ENCODE results near the gene KLRC4. TPM values are rescaled to one million over a fixed set of nuclear protein-coding genes. Genes with fewer than 3 reads are reported as not detected.
"Not testable (repeated sequence)": the region's sequence is repeated elsewhere in the genome, so short reads cannot be mapped to it uniquely, and the experiment has no call there.

KLRC4 gene
- total and polyA plus RNA-seq, 2 of the 8 experiments (the other 6 are each of a cell fraction or from before 2014, with no cell fraction given) = not detected

DNA sequence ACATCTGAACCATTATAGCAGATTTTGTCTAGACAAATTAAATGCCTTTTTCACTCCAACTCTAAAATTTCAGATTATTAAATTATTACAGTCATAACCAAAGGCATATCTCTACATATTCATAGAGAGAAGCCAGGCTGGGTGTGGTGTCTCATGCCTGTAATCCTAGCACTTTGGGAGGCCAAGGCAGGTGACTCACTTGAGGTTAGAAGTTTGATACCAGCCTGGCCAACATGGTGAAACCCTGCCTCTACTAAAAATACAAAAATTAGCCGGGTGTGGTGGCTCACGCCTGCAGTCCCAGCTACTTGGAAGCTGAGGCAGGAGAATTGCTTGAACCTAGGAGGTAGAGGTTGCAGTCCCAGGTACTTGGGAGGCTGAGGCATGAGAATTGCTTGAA, 30.8 kb downstream of the KLRC4 start:
- 100% methylated on average over 1 of the region's 2 CpGs; no CpG with 5 or more reads in 1 of the 2 experiments for WGBS, 2 experiments (ENCODE audit: extremely low coverage in 1 of 2, insufficient coverage in 1 of 2, insufficient read length in 1 of 2, insufficient replicate concordance in 2 of 2, low coverage in 1 of 2, low lambda C conversion rate in 2 of 2, missing lambda C conversion rate in 1 of 2)
- H3K27me3 ChIP-seq (replicated peaks in 1 of 4; ENCODE audit: control insufficient read depth in 3 of 4, extremely low read depth in 1 of 4, insufficient read depth in 3 of 4, low read length in 3 of 4); POLR2A ChIA-PET (ENCODE audit: partially characterized antibody): not testable (repeated sequence)

More for the DNA sequence above, 30.8 kb downstream of the KLRC4 start:
- H3K4ac ChIP-seq (replicated peaks; ENCODE audit: insufficient read length, low read depth, low read length); H3K79me2 ChIP-seq (ENCODE audit: control insufficient read depth in 1 of 2, insufficient read depth in 2 of 2, low read length in 2 of 2); H2BK20ac ChIP-seq (ENCODE audit: low read length); H4K8ac ChIP-seq (ENCODE audit: extremely low read depth, insufficient read depth, low read length); H3K14ac ChIP-seq (ENCODE audit: insufficient read length); H2BK5ac ChIP-seq (ENCODE audit: low read depth, low read length); H3K36me3 ChIP-seq (ENCODE audit: control insufficient read depth in 2 of 4, insufficient read depth in 4 of 4, low read length in 3 of 4); H2BK15ac ChIP-seq (ENCODE audit: low read length); CTCF ChIA-PET (ENCODE audit: partially characterized antibody); H3K4me2 ChIP-seq (ENCODE audit: insufficient read depth in 1 of 2, low read depth in 2 of 2, low read length in 2 of 2); H3K23me2 ChIP-seq (ENCODE audit: low read depth, low read length); H3K56ac ChIP-seq (replicated peaks; ENCODE audit: insufficient read length, low read depth, low read length); H2AK5ac ChIP-seq (ENCODE audit: low read depth, low read length); H3K27ac ChIP-seq (ENCODE audit: low read depth, low read length); H3K18ac ChIP-seq (ENCODE audit: extremely low read depth, low read length); H4K5ac ChIP-seq (ENCODE audit: insufficient read length, low read depth, low read length); H4K20me1 ChIP-seq (replicated peaks in 1 of 2; ENCODE audit: control insufficient read depth in 1 of 2, insufficient read depth in 2 of 2, low read length in 2 of 2); H2AFZ ChIP-seq (ENCODE audit: low read length); H3K9ac ChIP-seq (replicated peaks in 1 of 4; ENCODE audit: extremely low read depth in 1 of 4, low read depth in 3 of 4, low read length in 3 of 4); DNase-seq (ENCODE audit: low read depth in 1 of 2, low spot score in 2 of 2); H3K4me1 ChIP-seq (replicated peaks in 1 of 4; ENCODE audit: control insufficient read depth in 3 of 4, insufficient read depth in 4 of 4, low read length in 3 of 4); H2BK12ac ChIP-seq (ENCODE audit: low read depth, low read length); H3K4me3 ChIP-seq (ENCODE audit: extremely low read depth in 1 of 4, insufficient read depth in 2 of 4, low read depth in 3 of 4, low read length in 4 of 4); H4K91ac ChIP-seq (replicated peaks; ENCODE audit: insufficient read length, low read length); H2BK120ac ChIP-seq (replicated peaks; ENCODE audit: low read depth, low read length); FAIRE-seq; H3K9me3 ChIP-seq (ENCODE audit: insufficient read depth in 2 of 2, low read depth in 1 of 2, low read length in 1 of 2); H3K79me1 ChIP-seq (ENCODE audit: low read depth, low read length); H3K23ac ChIP-seq (ENCODE audit: insufficient read length): not testable (repeated sequence)

Measured in H1 (cell line).